AG10803 (cell line): Measurements from ENCODE around the gene LACRT.
A peak's percentile ranks its signal among the peaks of the same experiment; 100 is the strongest.

Experiments used
- DNase-seq: peaks from one replicate; pipeline ENCODE4 v3.0.0; 2010; ENCODE audit warnings: low read depth
- H3K4me3 ChIP-seq: 2 replicates; pipeline ENCODE4 v1.5.1; 2011; ENCODE audit warnings: mild to moderate bottlenecking, low read length, control low read depth
- TF ChIP-seq, protein P1 (sequence below): conservative IDR thresholded peaks from 2 replicates; pipeline ENCODE4 v1.5.1; 2011; ENCODE audit warnings: mild to moderate bottlenecking, low read length, control low read depth, inconsistent platforms

The LACRT gene

DNA sequence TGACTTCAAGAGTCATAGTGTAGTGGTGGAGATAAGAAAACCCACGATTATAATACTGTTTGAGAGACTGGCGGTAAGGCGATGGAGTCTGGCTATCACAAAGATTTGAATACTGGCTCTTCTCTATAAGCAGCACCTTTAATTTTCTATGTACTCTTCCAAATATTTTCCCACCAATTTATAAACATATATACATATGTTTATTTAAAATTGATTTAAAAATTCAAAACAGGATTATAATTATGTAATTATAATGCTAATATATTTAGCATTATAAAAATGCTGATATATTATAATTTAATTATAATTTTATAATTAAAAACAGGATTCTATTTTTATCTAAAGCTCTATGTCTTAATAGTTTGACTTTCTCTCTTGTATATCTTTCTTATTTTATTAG lies 28.9 kb upstream of the LACRT start:
- DNase-seq = no peak
- TF ChIP-seq, protein P1, sequence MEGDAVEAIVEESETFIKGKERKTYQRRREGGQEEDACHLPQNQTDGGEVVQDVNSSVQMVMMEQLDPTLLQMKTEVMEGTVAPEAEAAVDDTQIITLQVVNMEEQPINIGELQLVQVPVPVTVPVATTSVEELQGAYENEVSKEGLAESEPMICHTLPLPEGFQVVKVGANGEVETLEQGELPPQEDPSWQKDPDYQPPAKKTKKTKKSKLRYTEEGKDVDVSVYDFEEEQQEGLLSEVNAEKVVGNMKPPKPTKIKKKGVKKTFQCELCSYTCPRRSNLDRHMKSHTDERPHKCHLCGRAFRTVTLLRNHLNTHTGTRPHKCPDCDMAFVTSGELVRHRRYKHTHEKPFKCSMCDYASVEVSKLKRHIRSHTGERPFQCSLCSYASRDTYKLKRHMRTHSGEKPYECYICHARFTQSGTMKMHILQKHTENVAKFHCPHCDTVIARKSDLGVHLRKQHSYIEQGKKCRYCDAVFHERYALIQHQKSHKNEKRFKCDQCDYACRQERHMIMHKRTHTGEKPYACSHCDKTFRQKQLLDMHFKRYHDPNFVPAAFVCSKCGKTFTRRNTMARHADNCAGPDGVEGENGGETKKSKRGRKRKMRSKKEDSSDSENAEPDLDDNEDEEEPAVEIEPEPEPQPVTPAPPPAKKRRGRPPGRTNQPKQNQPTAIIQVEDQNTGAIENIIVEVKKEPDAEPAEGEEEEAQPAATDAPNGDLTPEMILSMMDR = no peak

DNA sequence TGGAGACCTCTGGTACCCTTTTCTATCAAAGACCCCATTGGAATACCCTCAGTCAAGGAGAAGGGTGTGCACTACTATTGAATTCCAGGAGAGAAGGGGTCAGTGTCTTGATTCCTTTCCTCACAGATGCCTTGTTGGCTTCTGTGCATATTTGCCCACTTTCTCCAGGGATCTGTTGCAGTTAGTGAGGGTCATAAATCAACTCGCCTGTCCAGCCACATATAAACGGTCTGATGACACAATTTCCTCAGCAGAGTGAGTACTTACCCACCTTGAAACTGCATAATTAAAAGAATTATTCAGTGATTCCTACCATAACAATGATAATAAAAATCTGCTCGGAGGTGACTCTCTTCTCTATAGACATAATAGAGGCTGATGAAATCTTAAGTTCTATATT lies 27.3 kb upstream of the LACRT start:
- no peak for DNase-seq
- H3K4me3 ChIP-seq = no peak overlapping the region
- TF ChIP-seq, protein P1 = no peak

More for the DNA sequence above, 28.9 kb upstream of the LACRT start:
- H3K4me3 ChIP-seq = no peak overlapping the region

DNA sequence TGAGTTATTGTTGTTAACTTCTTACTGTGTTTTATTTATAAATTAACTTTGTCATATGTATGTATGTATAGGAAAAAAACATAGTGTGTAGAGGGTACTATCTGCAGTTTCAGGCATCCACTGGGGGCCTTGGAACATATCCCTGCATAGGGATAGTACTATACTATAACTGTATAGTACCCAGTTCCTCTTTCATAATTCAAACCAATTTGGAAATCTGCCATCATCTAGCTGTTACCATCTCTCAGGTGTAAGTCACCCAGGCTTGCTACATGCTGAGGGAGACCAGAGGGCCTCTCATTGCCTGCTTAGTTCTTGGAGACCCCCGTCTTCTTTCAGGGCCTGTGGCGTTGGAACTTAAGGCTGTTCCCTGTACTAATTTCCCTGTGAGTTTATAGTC lies 26.4 kb upstream of the LACRT start:
- TF ChIP-seq, protein P1 = no peak
- no peak for DNase-seq
- H3K4me3 ChIP-seq = no peak overlapping the region

DNA sequence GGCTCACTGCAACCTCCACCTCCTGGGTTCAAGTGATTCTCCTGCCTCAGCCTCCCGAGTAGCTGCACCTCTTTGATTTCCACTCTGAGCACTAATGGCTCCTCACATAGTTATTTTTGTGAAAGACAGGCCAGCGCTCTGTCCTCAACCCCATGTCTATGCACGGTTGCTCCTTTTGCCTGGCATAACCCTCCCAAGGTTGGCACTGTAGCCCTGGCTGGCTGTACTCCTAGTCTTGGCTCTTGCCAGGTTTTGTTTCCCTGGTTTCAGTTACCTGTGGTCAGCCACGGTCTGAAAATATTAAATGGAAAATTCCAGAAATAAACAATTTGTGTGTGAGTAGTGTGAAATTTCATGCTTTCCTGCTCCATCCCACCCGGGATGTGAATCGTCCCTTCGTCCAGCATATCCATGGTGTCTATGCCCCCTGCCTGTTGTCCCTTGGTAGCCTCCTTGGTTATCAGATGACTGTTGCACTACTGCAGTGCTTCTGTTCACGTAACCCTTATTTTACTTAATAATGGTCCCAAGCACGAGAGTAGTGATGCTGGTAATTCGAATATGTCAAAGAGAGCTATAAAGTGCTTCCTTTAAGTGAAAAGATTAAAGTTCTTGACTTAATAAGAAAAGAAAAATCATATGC lies 25.7 kb upstream of the LACRT start:
- DNase-seq = no peak
- TF ChIP-seq, protein P1 = no peak
- no peak overlapping the region for H3K4me3 ChIP-seq

DNA sequence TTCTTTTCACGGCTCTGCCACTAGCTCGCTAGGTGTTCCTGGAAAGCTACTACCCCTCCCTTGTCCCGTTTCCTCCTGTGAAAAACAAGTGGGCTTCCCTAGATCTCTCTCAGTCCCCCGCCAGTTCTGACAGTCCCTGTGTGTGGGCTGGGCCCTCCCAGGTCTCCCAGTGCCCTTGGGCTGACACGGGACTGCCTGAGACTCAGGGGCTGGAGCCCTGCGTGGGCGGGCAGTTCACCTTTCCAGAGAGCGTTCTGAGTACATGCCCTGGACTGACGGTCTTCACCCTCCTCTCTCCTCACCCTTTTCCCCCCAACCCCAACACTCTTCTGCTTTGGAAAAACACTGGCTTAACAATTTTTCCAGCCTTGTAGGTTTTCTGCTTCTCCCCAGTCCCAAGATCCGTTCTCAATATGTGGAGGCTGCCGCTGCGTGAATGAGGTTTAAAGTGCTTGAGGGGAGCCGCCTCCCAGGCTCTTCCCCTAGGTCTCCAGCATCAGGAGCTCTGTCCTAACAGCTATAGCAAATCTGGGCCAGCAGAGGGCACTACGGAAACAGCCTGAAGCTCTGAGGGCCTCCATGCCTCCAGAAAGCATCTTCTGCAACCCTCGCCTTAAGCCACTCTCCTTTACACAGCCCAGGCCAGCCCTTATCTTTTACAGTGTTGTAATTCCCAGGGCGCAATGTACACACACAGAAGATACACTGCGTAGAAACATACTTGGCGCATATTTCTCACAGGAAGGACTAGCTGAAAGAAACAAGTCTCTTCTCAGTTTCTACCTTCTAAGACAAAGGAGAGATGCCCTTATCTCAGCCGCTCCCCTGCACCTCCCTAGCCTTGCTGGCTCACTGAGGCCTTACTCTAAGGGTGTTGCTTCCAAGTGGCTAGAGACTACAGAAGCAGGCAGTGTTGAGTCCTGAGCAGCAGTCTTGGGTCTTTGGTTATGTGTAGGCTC lies 23.9 kb upstream of the LACRT start:
- H3K4me3 ChIP-seq = no peak overlapping the region
- TF ChIP-seq, protein P1 = peak; percentile 63
- DNase-seq = peak; percentile 15

DNA sequence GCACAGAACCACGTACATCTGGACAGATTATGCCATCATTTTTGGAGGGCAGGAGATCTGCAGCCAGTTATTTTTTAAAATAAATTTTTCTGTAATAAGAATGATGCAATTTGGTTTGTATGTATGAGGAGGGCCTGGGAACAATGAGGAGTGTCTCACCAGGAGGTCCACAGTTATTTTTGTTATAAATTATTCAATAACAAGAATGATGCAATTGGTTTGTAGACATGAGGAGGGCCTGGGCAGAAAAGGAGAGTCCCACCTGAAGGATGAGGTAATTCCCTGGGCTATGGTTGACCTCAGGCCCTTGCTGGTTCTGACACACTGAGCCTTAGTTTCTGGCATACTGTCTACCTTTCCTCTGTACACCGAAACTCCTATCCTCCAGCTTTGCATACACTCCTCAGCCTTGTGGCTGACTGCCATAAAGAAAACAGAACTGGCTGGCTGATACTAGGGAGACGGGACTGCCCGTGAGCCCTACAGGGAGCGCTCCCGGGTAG lies 22.5 kb upstream of the LACRT start:
- H3K4me3 ChIP-seq = no peak overlapping the region
- no peak for DNase-seq
- TF ChIP-seq, protein P1 = no peak

DNA sequence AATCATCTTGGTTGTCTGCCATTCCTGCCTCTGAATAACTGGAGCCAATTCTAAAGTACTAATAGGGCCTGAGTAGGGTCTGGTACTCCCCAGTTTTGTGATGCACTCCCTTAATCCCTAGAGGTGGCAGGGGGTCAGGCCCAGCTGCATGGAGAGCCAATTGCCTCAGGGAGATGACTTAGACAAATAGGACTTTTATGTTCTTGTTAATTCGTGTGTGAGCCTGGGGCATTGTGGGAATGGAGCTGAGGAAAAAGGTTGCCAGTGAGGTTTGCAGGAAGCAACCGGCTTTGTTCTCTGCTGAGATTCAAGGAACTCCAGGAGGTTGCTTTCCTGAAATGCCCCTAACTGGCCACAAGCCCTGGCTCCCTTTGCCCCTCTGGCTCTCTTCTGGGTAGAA lies 20.2 kb upstream of the LACRT start:
- TF ChIP-seq, protein P1 = no peak
- DNase-seq = no peak
- H3K4me3 ChIP-seq = no peak overlapping the region
